D721Med (cell line): Measurements from ENCODE around the gene ALCAM.

Experiments used
- DNase-seq: peaks from one replicate; pipeline ENCODE4 v3.0.0; 2011; ENCODE audit warnings: low spot score; ENCODE audit not compliant: insufficient read length
- FAIRE-seq: peaks from 2 replicates; lab custom pipeline; 2011; peaks lifted over from hg19 to GRCh38; lab: Jason Lieb, UNC
- CTCF ChIP-seq: IDR thresholded peaks from 2 replicates; pipeline ENCODE4 v1.5.1; 2012; ENCODE audit warnings: mild to moderate bottlenecking, control low read depth; ENCODE audit not compliant: insufficient read depth; ENCODE audit errors: missing control alignments

ALCAM gene

GRCh38 chr3:105473521-105474223 is 107.0 kb downstream of the ALCAM start:
- DNase-seq = no peak
- no peak for FAIRE-seq
- TF ChIP-seq CTCF = no peak

DNA sequence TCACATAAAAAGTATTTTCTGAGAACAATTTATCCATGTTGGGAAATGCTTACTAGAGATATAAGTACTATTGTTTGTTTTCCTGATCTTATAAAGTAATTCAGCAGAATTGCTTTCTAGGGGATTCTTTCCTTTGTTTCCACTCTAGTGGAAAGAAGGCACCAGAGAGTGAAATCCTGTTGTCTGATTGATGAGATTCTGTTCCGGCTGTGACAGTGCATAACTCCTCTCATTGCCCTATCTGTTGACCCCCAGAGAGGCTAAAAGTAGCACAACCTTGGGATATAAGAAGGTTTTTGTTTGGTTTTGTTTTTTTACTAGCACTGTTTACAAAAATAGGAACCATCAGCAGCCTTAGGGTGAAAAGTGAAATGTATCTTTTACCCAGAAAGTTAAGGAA is 114.1 kb downstream of the ALCAM start:
- FAIRE-seq = no peak

DNA sequence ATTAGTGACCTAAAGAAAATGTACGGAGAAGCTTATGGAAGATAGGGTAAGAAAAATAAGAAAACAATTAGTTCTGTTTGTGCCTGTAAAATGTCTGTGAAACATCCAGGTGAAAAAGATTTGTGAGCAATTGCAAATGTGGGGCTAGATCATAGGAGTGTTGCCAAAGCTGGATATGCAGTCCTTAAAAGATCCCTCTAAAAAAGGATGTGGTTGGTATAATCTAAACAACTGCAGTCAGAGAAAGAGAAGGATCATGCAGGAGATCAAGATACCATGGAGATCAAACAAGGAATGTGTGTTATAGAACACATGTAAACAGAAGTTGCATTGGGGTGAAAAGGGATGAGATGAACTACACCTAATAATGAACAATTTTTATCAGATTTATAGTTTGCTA is 116.8 kb downstream of the ALCAM start:
- FAIRE-seq = no peak
- DNase-seq = no peak
- TF ChIP-seq CTCF = no peak

More for the DNA sequence above, 114.1 kb downstream of the ALCAM start:
- DNase-seq = no peak
- no peak for TF ChIP-seq CTCF

GRCh38 chr3:105490045-105490444 is 123.3 kb downstream of the ALCAM start:
- no peak for TF ChIP-seq CTCF
- no peak for DNase-seq
- FAIRE-seq = no peak

GRCh38 chr3:105493305-105493892 is 126.7 kb downstream of the ALCAM start:
- FAIRE-seq (no peak), DNase-seq (no peak)
- no peak for TF ChIP-seq CTCF

- FAIRE-seq (no peak), DNase-seq (no peak)
- no peak for TF ChIP-seq CTCF
Measured at GRCh38 chr3:105495021-105495420, 128.3 kb downstream of the ALCAM start.

- no peak for TF ChIP-seq CTCF
- DNase-seq = no peak
- no peak for FAIRE-seq
Measured at GRCh38 chr3:105496343-105496742, 129.6 kb downstream of the ALCAM start.
